ENCODE results near the gene GATA5.

Gene GATA5

DNA sequence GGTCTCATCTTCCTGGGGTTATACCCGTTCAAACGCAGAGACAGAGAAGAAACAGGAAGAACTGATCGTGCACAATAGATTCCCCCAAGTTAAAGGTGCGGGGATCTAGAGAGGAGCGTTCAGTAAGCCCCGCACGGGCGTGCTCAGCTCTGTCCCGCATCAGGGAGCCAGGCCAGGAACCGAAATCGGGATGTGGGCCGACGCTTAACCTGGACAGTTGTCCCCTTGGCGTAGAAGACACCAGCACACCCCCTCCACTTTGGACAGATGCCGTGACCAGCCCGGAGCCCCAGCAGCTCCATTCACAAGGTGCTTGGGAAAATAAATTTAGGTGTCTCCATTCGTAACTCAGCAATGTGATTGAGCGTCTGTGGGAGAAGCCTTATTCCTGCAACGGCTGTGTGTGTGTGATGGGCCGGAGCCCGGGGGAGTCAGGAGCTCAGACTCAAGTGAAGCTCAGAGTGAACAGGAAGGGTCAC lies 24.0 kb upstream of the GATA5 start:
- no peaks in the 10 kb centered on the region for H3K36me3 ChIP-seq (ENCODE audit: control insufficient read depth, insufficient read depth, low read length)
- no peak overlapping the region for H3K4me3 ChIP-seq (ENCODE audit: low read length)
- no peak overlapping the region for H2BK5ac ChIP-seq (ENCODE audit: low read length)
- H3K56ac ChIP-seq (ENCODE audit: low read length): peak overlapping the region; percentile 15
- no peaks in the 10 kb centered on the region for H3K79me2 ChIP-seq (ENCODE audit: control insufficient read depth, insufficient read depth, low read length)
- no peak for DNase-seq
- H2AK5ac ChIP-seq (ENCODE audit: low read length): no peak overlapping the region
- no peak overlapping the region for H3K18ac ChIP-seq (ENCODE audit: low read length)
- H2BK120ac ChIP-seq (ENCODE audit: low read depth, low read length): no peak overlapping the region
- WGBS (ENCODE audit: extremely low coverage, insufficient coverage, low lambda C conversion rate): no CpG with 5 or more reads among the region's 21 CpGs
- no peaks in the 10 kb centered on the region for H3K79me1 ChIP-seq (ENCODE audit: low read length)
- no peak overlapping the region for H4K5ac ChIP-seq (ENCODE audit: low read length)
- no peak overlapping the region for H3K23ac ChIP-seq (ENCODE audit: low read length)
- no peak overlapping the region for H3K4me2 ChIP-seq (ENCODE audit: low read length)
- no peaks in the 10 kb centered on the region for H3K27me3 ChIP-seq (ENCODE audit: insufficient read depth, low read length, poor library complexity)
- H3K4me1 ChIP-seq (ENCODE audit: control insufficient read depth, low read depth, low read length): peaks cover 3% of the 10 kb centered on the region
- H3K9ac ChIP-seq (ENCODE audit: low read length): no peak overlapping the region
- H3K27ac ChIP-seq (ENCODE audit: low read depth, low read length): no peak overlapping the region
- no peak overlapping the region for H4K8ac ChIP-seq (ENCODE audit: low read depth, low read length)
- H3K4ac ChIP-seq (ENCODE audit: low read depth, low read length): no peak overlapping the region
- no peak overlapping the region for H2BK15ac ChIP-seq (replicated peaks; ENCODE audit: low read depth)

GRCh38 chr20:62498874-62499273 lies 23.1 kb upstream of the GATA5 start:
- H3K79me1 ChIP-seq (ENCODE audit: low read length): no peaks in the 10 kb centered on the region
- H3K4me2 ChIP-seq (ENCODE audit: low read length): no peak overlapping the region
- no peak overlapping the region for H3K4me3 ChIP-seq (ENCODE audit: low read length)
- H3K23ac ChIP-seq (ENCODE audit: low read length): no peak overlapping the region
- no peak overlapping the region for H4K5ac ChIP-seq (ENCODE audit: low read length)
- no peak overlapping the region for H3K56ac ChIP-seq (ENCODE audit: low read length)
- H4K8ac ChIP-seq (ENCODE audit: low read depth, low read length): no peak overlapping the region
- no peaks in the 10 kb centered on the region for H3K79me2 ChIP-seq (ENCODE audit: control insufficient read depth, insufficient read depth, low read length)
- H3K18ac ChIP-seq (ENCODE audit: low read length): no peak overlapping the region
- no peak overlapping the region for H2AK5ac ChIP-seq (ENCODE audit: low read length)
- H3K4ac ChIP-seq (ENCODE audit: low read depth, low read length): no peak overlapping the region
- no peak overlapping the region for H3K27ac ChIP-seq (ENCODE audit: low read depth, low read length)
- peaks cover 3% of the 10 kb centered on the region for H3K4me1 ChIP-seq (ENCODE audit: control insufficient read depth, low read depth, low read length)
- no peaks in the 10 kb centered on the region for H3K27me3 ChIP-seq (ENCODE audit: insufficient read depth, low read length, poor library complexity)
- no peaks in the 10 kb centered on the region for H3K36me3 ChIP-seq (ENCODE audit: control insufficient read depth, insufficient read depth, low read length)
- H2BK120ac ChIP-seq (ENCODE audit: low read depth, low read length): no peak overlapping the region
- H2BK5ac ChIP-seq (ENCODE audit: low read length): no peak overlapping the region
- no peak overlapping the region for H3K9ac ChIP-seq (ENCODE audit: low read length)
- no CpG with 5 or more reads among the region's 6 CpGs for WGBS (ENCODE audit: extremely low coverage, insufficient coverage, low lambda C conversion rate)
- DNase-seq: no peak
- H2BK15ac ChIP-seq (replicated peaks; ENCODE audit: low read depth): no peak overlapping the region

GRCh38 chr20:62496568-62497218 lies 20.9 kb upstream of the GATA5 start:
- Histone ChIP-seq H3K9ac (ENCODE audit: low read length) (no peak overlapping the region), H4K5ac (ENCODE audit: low read length) (no peak overlapping the region), H4K8ac (ENCODE audit: low read depth, low read length) (no peak overlapping the region), H3K18ac (ENCODE audit: low read length) (no peak overlapping the region), H3K56ac (ENCODE audit: low read length) (peak overlapping the region; percentile 39), H3K27me3 (ENCODE audit: insufficient read depth, low read length, poor library complexity) (no peaks in the 10 kb centered on the region), H3K4me3 (ENCODE audit: low read length) (no peak overlapping the region), H3K79me2 (ENCODE audit: control insufficient read depth, insufficient read depth, low read length) (no peaks in the 10 kb centered on the region), H3K79me1 (ENCODE audit: low read length) (no peaks in the 10 kb centered on the region), H3K23ac (ENCODE audit: low read length) (no peak overlapping the region), H3K4me1 (ENCODE audit: control insufficient read depth, low read depth, low read length) (no peaks in the 10 kb centered on the region), H2BK120ac (ENCODE audit: low read depth, low read length) (no peak overlapping the region), H2BK5ac (ENCODE audit: low read length) (no peak overlapping the region), H3K27ac (ENCODE audit: low read depth, low read length) (no peak overlapping the region), H3K4ac (ENCODE audit: low read depth, low read length) (no peak overlapping the region), H3K4me2 (ENCODE audit: low read length) (no peak overlapping the region), H3K36me3 (ENCODE audit: control insufficient read depth, insufficient read depth, low read length) (no peaks in the 10 kb centered on the region), H2BK15ac (replicated peaks; ENCODE audit: low read depth) (no peak overlapping the region), H2AK5ac (ENCODE audit: low read length) (no peak overlapping the region)
- no CpG with 5 or more reads among the region's 32 CpGs for WGBS (ENCODE audit: extremely low coverage, insufficient coverage, low lambda C conversion rate)
- DNase-seq: no peak

DNA sequence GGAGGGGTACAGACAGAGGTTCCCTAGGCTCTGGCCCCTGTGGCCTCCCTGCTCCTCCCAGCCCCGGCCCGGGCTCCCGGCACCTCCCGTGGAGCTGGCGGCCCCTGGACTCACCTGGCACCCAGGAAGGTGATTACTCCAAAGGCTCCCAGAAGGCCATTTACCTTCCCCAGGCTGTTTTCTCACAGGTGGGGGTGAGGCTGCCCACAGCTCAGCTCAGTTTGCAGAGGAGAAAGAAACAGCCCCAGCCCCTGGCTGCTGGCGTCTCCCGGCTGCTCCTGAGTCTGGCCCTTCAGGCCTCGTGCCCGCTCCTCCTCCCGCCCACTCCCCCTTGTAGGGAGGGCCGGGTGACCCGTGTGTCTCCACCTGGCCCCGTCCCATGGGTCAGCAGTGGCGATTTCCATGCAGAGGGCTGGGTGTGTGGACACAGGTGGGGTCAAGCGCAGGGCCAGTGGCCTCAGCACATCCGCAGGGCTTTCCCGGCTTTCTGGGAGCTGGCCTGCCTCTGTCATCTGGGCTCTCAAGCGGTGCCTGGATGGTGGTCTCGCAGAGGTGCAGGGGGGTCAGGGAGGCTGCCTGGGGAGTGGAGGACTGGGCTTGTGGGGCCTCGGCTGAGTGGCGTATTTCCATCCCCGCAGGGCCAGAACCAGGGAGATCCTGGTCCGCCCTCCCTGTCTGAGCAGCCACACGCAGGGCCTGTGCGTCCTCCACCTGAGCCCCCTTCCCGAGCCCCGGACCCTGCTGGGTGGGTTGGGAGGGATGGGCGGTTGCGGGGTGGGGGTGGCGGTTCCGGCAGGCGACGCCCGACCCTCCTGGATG lies 20.2 kb upstream of the GATA5 start:
- Histone ChIP-seq H2BK120ac (ENCODE audit: low read depth, low read length) (no peak overlapping the region), H4K5ac (ENCODE audit: low read length) (no peak overlapping the region), H2BK5ac (ENCODE audit: low read length) (no peak overlapping the region), H3K4me2 (ENCODE audit: low read length) (no peak overlapping the region), H3K56ac (ENCODE audit: low read length) (peak overlapping the region; percentile 58), H4K8ac (ENCODE audit: low read depth, low read length) (no peak overlapping the region), H3K9ac (ENCODE audit: low read length) (peak overlapping the region; percentile 16), H2BK15ac (replicated peaks; ENCODE audit: low read depth) (no peak overlapping the region), H3K23ac (ENCODE audit: low read length) (no peak overlapping the region), H3K79me2 (ENCODE audit: control insufficient read depth, insufficient read depth, low read length) (no peaks in the 10 kb centered on the region), H3K18ac (ENCODE audit: low read length) (no peak overlapping the region), H3K36me3 (ENCODE audit: control insufficient read depth, insufficient read depth, low read length) (no peaks in the 10 kb centered on the region), H3K27ac (ENCODE audit: low read depth, low read length) (no peak overlapping the region), H3K4me1 (ENCODE audit: control insufficient read depth, low read depth, low read length) (no peaks in the 10 kb centered on the region), H3K4me3 (ENCODE audit: low read length) (no peak overlapping the region), H3K4ac (ENCODE audit: low read depth, low read length) (no peak overlapping the region), H3K27me3 (ENCODE audit: insufficient read depth, low read length, poor library complexity) (no peaks in the 10 kb centered on the region), H2AK5ac (ENCODE audit: low read length) (no peak overlapping the region), H3K79me1 (ENCODE audit: low read length) (no peaks in the 10 kb centered on the region)
- WGBS (ENCODE audit: extremely low coverage, insufficient coverage, low lambda C conversion rate): no CpG with 5 or more reads among the region's 34 CpGs
- DNase-seq: no peak

- H3K79me1 ChIP-seq (ENCODE audit: low read length): no peaks in the 10 kb centered on the region
- H3K36me3 ChIP-seq (ENCODE audit: control insufficient read depth, insufficient read depth, low read length): no peaks in the 10 kb centered on the region
- no peaks in the 10 kb centered on the region for H3K4me1 ChIP-seq (ENCODE audit: control insufficient read depth, low read depth, low read length)
- no peak overlapping the region for H2BK120ac ChIP-seq (ENCODE audit: low read depth, low read length)
- H2AK5ac ChIP-seq (ENCODE audit: low read length): no peak overlapping the region
- no peaks in the 10 kb centered on the region for H3K27me3 ChIP-seq (ENCODE audit: insufficient read depth, low read length, poor library complexity)
- DNase-seq: no peak
- H3K4me3 ChIP-seq (ENCODE audit: low read length): no peak overlapping the region
- no peak overlapping the region for H2BK15ac ChIP-seq (replicated peaks; ENCODE audit: low read depth)
- no peak overlapping the region for H3K9ac ChIP-seq (ENCODE audit: low read length)
- no peaks in the 10 kb centered on the region for H3K79me2 ChIP-seq (ENCODE audit: control insufficient read depth, insufficient read depth, low read length)
- no peak overlapping the region for H4K8ac ChIP-seq (ENCODE audit: low read depth, low read length)
- H3K27ac ChIP-seq (ENCODE audit: low read depth, low read length): no peak overlapping the region
- WGBS (ENCODE audit: extremely low coverage, insufficient coverage, low lambda C conversion rate): no CpG with 5 or more reads among the region's 26 CpGs
- H3K18ac ChIP-seq (ENCODE audit: low read length): no peak overlapping the region
- H3K4ac ChIP-seq (ENCODE audit: low read depth, low read length): no peak overlapping the region
- peak overlapping the region; percentile 17 for H3K56ac ChIP-seq (ENCODE audit: low read length)
- H3K23ac ChIP-seq (ENCODE audit: low read length): no peak overlapping the region
- no peak overlapping the region for H3K4me2 ChIP-seq (ENCODE audit: low read length)
- H2BK5ac ChIP-seq (ENCODE audit: low read length): no peak overlapping the region
- no peak overlapping the region for H4K5ac ChIP-seq (ENCODE audit: low read length)
These were observed 19.4 kb upstream of the GATA5 start for GRCh38 chr20:62494980-62495748.

Data from mesendoderm (in vitro differentiated cells).